Trophoblast cell (in vitro differentiated cells and primary cell): Measurements from ENCODE around the gene ZNF655.
A peak's percentile ranks its signal among the peaks of the same experiment; 100 is the strongest.

Experiments
- DNase-seq, 2 donors: peaks; one replicate each; pipeline ENCODE4 v3.0.0-alpha.2; 2016
- H2AFZ ChIP-seq: 2 replicates; pipeline ENCODE4 v1.6.1; 2013; ENCODE audit warnings: low read length, moderate library complexity, mild to moderate bottlenecking; ENCODE audit not compliant: insufficient read depth, poor library complexity
- H2AK5ac ChIP-seq: 2 replicates; pipeline ENCODE4 v1.6.1; 2013; ENCODE audit warnings: mild to moderate bottlenecking, low read length
- H2BK120ac ChIP-seq: 2 replicates; pipeline ENCODE4 v1.6.1; 2013; ENCODE audit warnings: low read length, mild to moderate bottlenecking, moderate library complexity; ENCODE audit not compliant: insufficient read depth, poor library complexity
- H2BK12ac ChIP-seq: 2 replicates; pipeline ENCODE4 v1.6.1; 2013; ENCODE audit warnings: mild to moderate bottlenecking, low read length, moderate library complexity
- H2BK5ac ChIP-seq: 2 replicates; pipeline ENCODE4 v1.6.1; 2013; ENCODE audit warnings: low read length, low read depth, moderate library complexity, mild to moderate bottlenecking; ENCODE audit not compliant: poor library complexity
- H3K14ac ChIP-seq: 2 replicates; pipeline ENCODE4 v1.6.1; 2013; ENCODE audit warnings: mild to moderate bottlenecking, low read length
- H3K18ac ChIP-seq: 2 replicates; pipeline ENCODE4 v1.6.1; 2013; ENCODE audit warnings: mild to moderate bottlenecking, low read length
- H3K23ac ChIP-seq: 2 replicates; pipeline ENCODE4 v1.6.1; 2013; ENCODE audit warnings: low read length
- H3K27ac ChIP-seq: 2 replicates; pipeline ENCODE4 v1.5.1; 2013; ENCODE audit warnings: low read depth, mild to moderate bottlenecking, inconsistent platforms, low read length, moderate library complexity
- H3K27me3 ChIP-seq: 2 replicates; pipeline ENCODE4 v1.6.1; 2013; ENCODE audit warnings: inconsistent platforms, mild to moderate bottlenecking, low read length, moderate library complexity; ENCODE audit not compliant: insufficient read depth
- H3K36me3 ChIP-seq, 2 experiments: 1 replicate in 1 of 2; 2 replicates in 1 of 2; pipeline ENCODE4 v1.6.1; 2013; ENCODE audit warnings: low read length in 2 of 2, mild to moderate bottlenecking in 2 of 2, moderate library complexity in 1 of 2; ENCODE audit not compliant: insufficient read depth in 2 of 2, control insufficient read depth in 1 of 2
- H3K4ac ChIP-seq: 2 replicates; pipeline ENCODE4 v1.6.1; 2013; ENCODE audit warnings: low read depth, mild to moderate bottlenecking, low read length, moderate library complexity
- H3K4me1 ChIP-seq, 2 experiments: 1 replicate in 1 of 2; 2 replicates in 1 of 2; pipeline ENCODE4 v1.6.1; 2013; ENCODE audit warnings: low read length in 2 of 2, mild to moderate bottlenecking in 2 of 2, moderate library complexity in 1 of 2; ENCODE audit not compliant: insufficient read depth in 2 of 2, control insufficient read depth in 1 of 2
- H3K4me2 ChIP-seq: 2 replicates; pipeline ENCODE4 v1.6.1; 2013; ENCODE audit warnings: inconsistent platforms, mild to moderate bottlenecking, low read length, moderate library complexity
- H3K4me3 ChIP-seq: 2 replicates; pipeline ENCODE4 v1.5.1; 2013; ENCODE audit warnings: mild to moderate bottlenecking, low read depth, low read length, inconsistent platforms
- H3K79me1 ChIP-seq: one replicate; pipeline ENCODE4 v1.6.1; 2013; ENCODE audit warnings: low read length
- H3K79me2 ChIP-seq: 2 replicates; pipeline ENCODE4 v1.6.1; 2013; ENCODE audit warnings: low read length, mild to moderate bottlenecking; ENCODE audit not compliant: control insufficient read depth, insufficient read depth, poor library complexity
- H3K9ac ChIP-seq: 2 replicates; pipeline ENCODE4 v1.6.1; 2013; ENCODE audit warnings: mild to moderate bottlenecking, low read length
- H3K9me3 ChIP-seq: 2 replicates; pipeline ENCODE4 v1.6.1; 2013; ENCODE audit warnings: low read depth, mild to moderate bottlenecking, control low read depth, inconsistent platforms, low read length; ENCODE audit not compliant: insufficient read depth
- H4K12ac ChIP-seq: 2 replicates; pipeline ENCODE4 v1.6.1; 2013; ENCODE audit warnings: low read depth, mild to moderate bottlenecking, low read length, moderate library complexity
- H4K8ac ChIP-seq: 2 replicates; pipeline ENCODE4 v1.6.1; 2013; ENCODE audit warnings: low read depth, mild to moderate bottlenecking, low read length, moderate library complexity
- H4K91ac ChIP-seq: one replicate; pipeline ENCODE4 v1.6.1; 2013; ENCODE audit warnings: low read depth, mild to moderate bottlenecking, low read length, moderate library complexity
- WGBS: extraction: QIAGEN DNeasy Blood & Tissue Kit; methylation state at CpG from one replicate; pipeline ENCODE4 v1.1.7; 2013; ENCODE audit warnings: missing lambda C conversion rate; ENCODE audit not compliant: insufficient read length, insufficient coverage; ENCODE audit errors: extremely low coverage; 5-methylcytosine and 5-hydroxymethylcytosine counted together

Gene ZNF655

DNA sequence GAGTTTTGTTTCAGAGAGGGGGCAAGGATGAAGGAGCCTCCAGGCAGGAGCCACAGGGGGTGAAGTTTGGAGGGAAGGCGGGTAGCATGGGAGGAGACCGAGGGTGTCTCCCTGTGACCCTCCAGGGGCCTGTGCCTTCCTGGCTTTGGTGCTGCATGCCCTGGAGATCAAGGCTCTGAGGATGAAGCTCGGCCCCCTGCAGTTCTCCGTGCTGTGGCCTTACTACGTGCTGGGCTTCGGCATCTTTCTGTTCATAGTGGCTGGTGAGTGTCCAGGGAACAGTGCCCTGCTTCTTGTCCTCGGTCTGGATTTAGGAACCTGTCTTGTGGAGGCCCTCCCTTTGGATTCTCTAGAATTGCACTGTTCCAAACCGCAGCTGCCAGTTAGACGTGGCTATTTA is 49.1 kb downstream of the ZNF655 start:
- Histone ChIP-seq H3K14ac (no peak overlapping the region), H3K4ac (no peak overlapping the region), H3K23ac (no peak overlapping the region), H2BK120ac (no peak overlapping the region), H3K4me1 (no peaks in the 10 kb centered on the region), H3K4me2 (no peak overlapping the region), H3K27me3 (no peaks in the 10 kb centered on the region), H3K18ac (no peak overlapping the region), H3K79me2 (no peaks in the 10 kb centered on the region), H3K36me3 (no peaks in the 10 kb centered on the region), H2BK5ac (no peak overlapping the region), H2AFZ (no peak overlapping the region), H3K27ac (no peak overlapping the region), H4K12ac (no peak overlapping the region), H3K9me3 (peaks cover 2% of the 10 kb centered on the region), H3K4me3 (no peak overlapping the region), H2BK12ac (no peak overlapping the region), H4K8ac (no peak overlapping the region), H4K91ac (no peak overlapping the region), H2AK5ac (no peak overlapping the region), H3K79me1 (no peaks in the 10 kb centered on the region), H3K9ac (no peak overlapping the region)
- no CpG with 5 or more reads among the region's 9 CpGs for WGBS
- no peak for DNase-seq

GRCh38 chr7:99614495-99614894 is 56.1 kb downstream of the ZNF655 start:
- Histone ChIP-seq H3K23ac (no peak overlapping the region), H2BK120ac (no peak overlapping the region), H3K4me1 (peaks cover 7 to 12% of the 10 kb centered on the region in 2 experiments), H3K4me3 (no peak overlapping the region), H4K91ac (no peak overlapping the region), H3K79me1 (peaks cover 19% of the 10 kb centered on the region), H3K18ac (no peak overlapping the region), H3K27me3 (no peaks in the 10 kb centered on the region), H2AFZ (no peak overlapping the region), H3K4ac (no peak overlapping the region), H3K9me3 (peaks cover 2% of the 10 kb centered on the region), H3K4me2 (no peak overlapping the region), H2AK5ac (no peak overlapping the region), H2BK5ac (no peak overlapping the region), H3K9ac (no peak overlapping the region), H4K12ac (no peak overlapping the region), H3K79me2 (peaks cover 10% of the 10 kb centered on the region), H3K14ac (no peak overlapping the region), H2BK12ac (no peak overlapping the region), H3K27ac (no peak overlapping the region), H3K36me3 (peaks cover 1 to 2% of the 10 kb centered on the region in 2 experiments), H4K8ac (no peak overlapping the region)
- no peak for DNase-seq
- WGBS, result no CpG with 5 or more reads among the region's 3 CpGs

DNA sequence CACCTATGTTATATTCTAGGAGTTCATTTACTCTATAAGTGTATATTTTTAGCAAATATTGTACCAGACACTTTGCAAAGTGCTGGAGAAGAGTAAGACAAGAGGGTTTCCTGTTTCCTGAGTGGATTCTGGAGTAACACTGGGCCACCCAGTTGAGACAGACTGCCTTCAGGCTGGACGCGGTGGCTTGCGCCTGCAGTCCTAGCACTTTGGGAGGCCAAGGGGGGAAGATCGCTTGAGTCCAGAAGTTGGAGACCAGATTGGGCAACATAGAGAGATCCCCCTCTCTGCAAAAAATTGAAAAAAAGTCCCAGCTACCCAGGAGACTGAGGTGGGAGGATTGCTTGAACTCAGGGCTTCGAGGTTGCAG is 57.5 kb downstream of the ZNF655 start:
- H3K27me3 ChIP-seq, result no peaks in the 10 kb centered on the region
- no peak overlapping the region for H3K23ac ChIP-seq
- H3K4me2 ChIP-seq, result peak overlapping the region; percentile 69
- no peak overlapping the region for H2BK12ac ChIP-seq
- no peak overlapping the region for H3K27ac ChIP-seq
- H2AK5ac ChIP-seq, result no peak overlapping the region
- H2BK120ac ChIP-seq, result no peak overlapping the region
- H3K36me3 ChIP-seq, result peaks cover 11 to 16% of the 10 kb centered on the region in 2 experiments
- H4K12ac ChIP-seq, result peak overlapping the region; percentile 91
- no peak overlapping the region for H3K18ac ChIP-seq
- DNase-seq, result no peak
- no peak overlapping the region for H3K14ac ChIP-seq
- H4K91ac ChIP-seq, result peak overlapping the region; percentile 94
- peak overlapping the region; percentile 98 for H4K8ac ChIP-seq
- no peak overlapping the region for H3K4me3 ChIP-seq
- H3K4me1 ChIP-seq, result peaks cover 16 to 21% of the 10 kb centered on the region in 2 experiments
- peaks cover 15% of the 10 kb centered on the region for H3K79me2 ChIP-seq
- H2AFZ ChIP-seq, result peak overlapping the region; percentile 98
- no peak overlapping the region for H3K4ac ChIP-seq
- no CpG with 5 or more reads among the region's 5 CpGs for WGBS
- peaks cover 26% of the 10 kb centered on the region for H3K79me1 ChIP-seq
- peaks cover 2% of the 10 kb centered on the region for H3K9me3 ChIP-seq
- H2BK5ac ChIP-seq, result no peak overlapping the region
- no peak overlapping the region for H3K9ac ChIP-seq

- WGBS, result no CpG with 5 or more reads among the region's 60 CpGs
- Histone ChIP-seq H2BK5ac (peak within 1 kb of the TSS; percentile 74), H3K27me3 (no peaks in the 10 kb centered on the region), H3K79me1 (peaks cover 26% of the 10 kb centered on the region), H3K9me3 (peaks cover under 1% of the 10 kb centered on the region), H4K8ac (peak within 1 kb of the TSS; percentile 98), H2AK5ac (peak within 1 kb of the TSS; percentile 87), H3K4ac (peak within 1 kb of the TSS; percentile 94), H3K27ac (peak within 1 kb of the TSS; percentile 75), H4K12ac (peak within 1 kb of the TSS; percentile 98), H4K91ac (peak within 1 kb of the TSS; percentile 94), H3K23ac (no peak within 1 kb of the TSS), H3K18ac (peak within 1 kb of the TSS; percentile 93), H2BK12ac (peak within 1 kb of the TSS; percentile 34), H3K36me3 (peaks cover 14 to 21% of the 10 kb centered on the region in 2 experiments), H3K9ac (peak within 1 kb of the TSS; percentile 95), H3K4me2 (peak within 1 kb of the TSS; percentile 69), H2BK120ac (peak within 1 kb of the TSS; percentile 94), H3K14ac (peak within 1 kb of the TSS; percentile 97), H3K4me3 (peak within 1 kb of the TSS; percentile 97), H2AFZ (peak within 1 kb of the TSS; percentile 98), H3K4me1 (peaks cover 19 to 26% of the 10 kb centered on the region in 2 experiments), H3K79me2 (peaks cover 15% of the 10 kb centered on the region)
- peak; percentile 87 to 96 for DNase-seq
These were observed 58.1 kb downstream of the ZNF655 start, which contains the start of gene ZSCAN25 for GRCh38 chr7:99616359-99617191. Gene ZSCAN25, plus strand, starts transcription at chr7:99616946. Its CDS starts 2,661 bp downstream, at chr7:99619607.
